Astrocyte (in vitro differentiated cells and primary cell): Measurements from ENCODE around the gene MYOF.

Experiments used
- CTCF ChIP-seq: IDR thresholded peaks from 2 replicates; pipeline ENCODE4 v1.5.1; 2011; ENCODE audit warnings: low read depth, mild to moderate bottlenecking, inconsistent platforms, low read length, moderate library complexity; ENCODE audit not compliant: insufficient read depth
- EZH2 ChIP-seq: IDR thresholded peaks from 2 replicates; pipeline ENCODE4 v1.6.1; 2012; ENCODE audit warnings: mild to moderate bottlenecking, low read length, inconsistent platforms; ENCODE audit not compliant: insufficient read depth

- TF ChIP-seq CTCF (no peak), EZH2 (no peak)
Measured at GRCh38 chr10:93281367-93281720, 200.8 kb downstream of the MYOF start.
